Mesothelial cell of epicardium (in vitro differentiated cells): ENCODE data around the gene TUBG2. TPM values are rescaled to one million over a fixed set of nuclear protein-coding genes. Genes with fewer than 3 reads are reported as not detected.

Experiments used
- DNase-seq, 2 experiments: peaks; one replicate each; pipeline ENCODE4 v3.0.0; 2021; ENCODE audit warnings: low spot score in 2 of 2; ENCODE audit not compliant: unreplicated experiment in 2 of 2
- H3K27ac Mint-ChIP-seq: 2 replicates; pipeline ENCODE4 v1.8.0; 2021; ENCODE audit warnings: mixed read lengths
- H3K27me3 Mint-ChIP-seq: 2 replicates; pipeline ENCODE4 v1.8.0; 2021; ENCODE audit warnings: low read depth, mixed read lengths
- H3K36me3 Mint-ChIP-seq: 2 replicates; pipeline ENCODE4 v1.8.0; 2021; ENCODE audit warnings: mixed read lengths
- H3K4me1 Mint-ChIP-seq: 2 replicates; pipeline ENCODE4 v1.8.0; 2021; ENCODE audit warnings: mixed read lengths
- H3K4me3 Mint-ChIP-seq: 2 replicates; pipeline ENCODE4 v1.8.0; 2021; ENCODE audit warnings: mild to moderate bottlenecking, moderate library complexity, mixed read lengths
- H3K9me3 Mint-ChIP-seq: 2 replicates; pipeline ENCODE4 v1.8.0; 2021; ENCODE audit warnings: mixed read lengths
- microRNA-seq: library from miRNA; unstranded; fragments of <30 nt; microRNA quantifications from one replicate; pipeline ENCODE4 v1.2.0, GENCODE V29; 2021; ENCODE audit warnings: inconsistent platforms, mixed read lengths
- total RNA-seq: library from RNA; stranded (reverse); gene quantifications from 3 replicates; pipeline ENCODE4 v1.2.1, GENCODE V29; 2021
- TF ChIP-seq, protein P1 (sequence below): fragments of 200-600 bp; sonication (generic); IDR thresholded peaks from one replicate; pipeline ENCODE4 v1.5.0; 2021; ENCODE audit warnings: antibody characterized with exemption; ENCODE audit not compliant: unreplicated experiment

Gene TUBG2
- total RNA-seq, 1 donor from 2014 or later: 33.4 TPM

DNA sequence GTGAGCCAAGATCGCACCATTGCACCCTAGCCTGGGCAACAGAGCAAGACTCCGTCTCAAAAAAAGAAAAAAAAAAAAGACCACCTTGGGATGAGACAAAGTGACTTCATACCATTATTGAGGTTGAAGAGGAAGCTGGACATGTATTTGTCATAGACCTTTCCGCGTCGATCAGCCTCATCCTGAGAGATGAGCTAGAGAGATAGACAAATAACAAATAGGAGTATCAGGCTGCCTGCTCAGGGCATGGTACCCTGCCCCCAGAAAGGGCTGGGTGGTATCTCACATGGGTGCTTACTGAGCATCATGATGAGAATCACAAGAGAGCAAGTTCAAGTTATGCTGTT lies 45.4 kb downstream of the TUBG2 start:
- no peak for DNase-seq
- Mint-ChIP-seq H3K4me1 (peaks cover 2% of the 10 kb centered on the region), H3K4me3 (no peak overlapping the region), H3K27ac (no peak overlapping the region), H3K27me3 (no peaks in the 10 kb centered on the region), H3K9me3 (no peaks in the 10 kb centered on the region), H3K36me3 (peaks cover 40% of the 10 kb centered on the region)
- TF ChIP-seq, protein P1, sequence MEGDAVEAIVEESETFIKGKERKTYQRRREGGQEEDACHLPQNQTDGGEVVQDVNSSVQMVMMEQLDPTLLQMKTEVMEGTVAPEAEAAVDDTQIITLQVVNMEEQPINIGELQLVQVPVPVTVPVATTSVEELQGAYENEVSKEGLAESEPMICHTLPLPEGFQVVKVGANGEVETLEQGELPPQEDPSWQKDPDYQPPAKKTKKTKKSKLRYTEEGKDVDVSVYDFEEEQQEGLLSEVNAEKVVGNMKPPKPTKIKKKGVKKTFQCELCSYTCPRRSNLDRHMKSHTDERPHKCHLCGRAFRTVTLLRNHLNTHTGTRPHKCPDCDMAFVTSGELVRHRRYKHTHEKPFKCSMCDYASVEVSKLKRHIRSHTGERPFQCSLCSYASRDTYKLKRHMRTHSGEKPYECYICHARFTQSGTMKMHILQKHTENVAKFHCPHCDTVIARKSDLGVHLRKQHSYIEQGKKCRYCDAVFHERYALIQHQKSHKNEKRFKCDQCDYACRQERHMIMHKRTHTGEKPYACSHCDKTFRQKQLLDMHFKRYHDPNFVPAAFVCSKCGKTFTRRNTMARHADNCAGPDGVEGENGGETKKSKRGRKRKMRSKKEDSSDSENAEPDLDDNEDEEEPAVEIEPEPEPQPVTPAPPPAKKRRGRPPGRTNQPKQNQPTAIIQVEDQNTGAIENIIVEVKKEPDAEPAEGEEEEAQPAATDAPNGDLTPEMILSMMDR: no peak

DNA sequence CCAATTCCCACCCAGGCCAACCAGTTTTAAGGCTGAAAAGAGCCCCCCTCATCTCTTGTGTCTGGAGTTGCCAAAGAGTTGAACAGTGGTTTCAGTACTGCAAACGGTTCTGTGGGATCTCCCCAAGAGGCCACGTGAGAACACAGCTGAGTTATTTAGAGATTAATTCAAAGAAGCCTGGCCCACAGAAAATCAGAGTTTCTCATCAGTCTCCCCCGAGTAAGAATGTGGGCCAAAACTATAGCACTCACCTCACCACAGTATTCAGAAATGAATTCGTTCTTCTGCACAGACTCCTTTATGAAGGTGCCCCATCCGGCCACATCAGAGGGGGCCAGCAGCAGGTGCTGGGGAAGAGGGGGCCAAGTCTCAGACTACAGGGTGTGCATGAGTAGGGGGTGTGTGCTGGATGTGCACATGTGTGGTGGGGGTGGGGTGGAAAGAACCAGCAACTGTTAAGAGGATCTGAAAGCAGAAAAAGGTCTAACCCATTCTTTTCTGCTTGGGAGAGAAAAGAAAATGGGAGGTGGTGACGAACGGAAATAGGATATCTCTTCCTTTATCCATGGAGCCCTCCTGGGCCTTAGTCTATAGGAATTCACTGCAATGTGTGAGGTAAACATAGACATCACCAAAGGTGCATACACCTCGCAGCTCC lies 45.9 kb downstream of the TUBG2 start:
- no peaks in the 10 kb centered on the region for H3K4me1 Mint-ChIP-seq
- H3K27me3 Mint-ChIP-seq: no peaks in the 10 kb centered on the region
- TF ChIP-seq, protein P1: no peak
- H3K9me3 Mint-ChIP-seq: no peaks in the 10 kb centered on the region
- peaks cover 42% of the 10 kb centered on the region for H3K36me3 Mint-ChIP-seq
- no peak overlapping the region for H3K4me3 Mint-ChIP-seq
- no peak overlapping the region for H3K27ac Mint-ChIP-seq
- DNase-seq: no peak

DNA sequence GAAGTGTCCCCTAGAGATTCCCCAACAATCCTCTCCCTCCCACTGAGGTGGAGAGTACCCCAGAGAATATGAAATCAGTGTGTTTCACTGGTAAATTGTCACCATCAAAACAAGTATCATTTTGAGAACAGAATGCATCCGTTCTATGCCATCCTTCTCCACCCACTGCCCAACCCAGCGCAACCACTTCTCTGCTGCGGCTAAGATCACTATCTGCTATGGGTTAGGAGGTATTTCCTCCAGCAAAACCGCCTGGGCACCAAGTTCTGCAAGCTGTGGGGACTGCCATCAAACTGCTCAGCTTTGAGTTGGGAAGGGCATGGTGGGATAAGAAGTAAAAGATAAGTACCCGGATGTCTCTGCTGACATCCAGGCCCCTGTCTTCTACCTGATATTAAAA lies 47.6 kb downstream of the TUBG2 start:
- Mint-ChIP-seq H3K9me3 (no peaks in the 10 kb centered on the region), H3K27ac (no peak overlapping the region), H3K27me3 (no peaks in the 10 kb centered on the region), H3K36me3 (peaks cover 44% of the 10 kb centered on the region), H3K4me3 (no peak overlapping the region), H3K4me1 (no peaks in the 10 kb centered on the region)
- no peak for DNase-seq
- TF ChIP-seq, protein P1: no peak

DNA sequence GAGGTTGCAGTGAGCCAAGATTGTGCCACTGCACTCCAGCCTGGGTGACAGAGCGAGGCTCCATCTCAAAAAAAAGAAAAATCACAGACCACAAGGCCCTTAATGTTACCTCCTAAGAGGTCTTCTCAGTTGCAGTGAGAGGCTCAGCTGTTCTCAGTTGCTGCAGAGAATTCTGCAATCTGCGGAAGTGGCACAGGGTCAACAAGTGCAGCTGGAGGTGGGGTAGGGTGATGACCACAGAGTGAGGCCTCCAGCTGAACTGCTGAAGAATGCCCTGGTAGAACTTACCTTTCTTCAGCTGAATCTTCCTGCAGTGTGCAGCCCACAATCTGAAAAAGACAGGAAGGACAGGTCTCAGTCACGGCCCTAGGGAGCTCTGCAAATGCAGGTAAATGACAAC lies 49.5 kb downstream of the TUBG2 start:
- TF ChIP-seq, protein P1: no peak
- Mint-ChIP-seq H3K27me3 (no peaks in the 10 kb centered on the region), H3K4me3 (no peak overlapping the region), H3K27ac (no peak overlapping the region), H3K36me3 (peaks cover 49% of the 10 kb centered on the region), H3K9me3 (no peaks in the 10 kb centered on the region), H3K4me1 (no peaks in the 10 kb centered on the region)
- DNase-seq: no peak

DNA sequence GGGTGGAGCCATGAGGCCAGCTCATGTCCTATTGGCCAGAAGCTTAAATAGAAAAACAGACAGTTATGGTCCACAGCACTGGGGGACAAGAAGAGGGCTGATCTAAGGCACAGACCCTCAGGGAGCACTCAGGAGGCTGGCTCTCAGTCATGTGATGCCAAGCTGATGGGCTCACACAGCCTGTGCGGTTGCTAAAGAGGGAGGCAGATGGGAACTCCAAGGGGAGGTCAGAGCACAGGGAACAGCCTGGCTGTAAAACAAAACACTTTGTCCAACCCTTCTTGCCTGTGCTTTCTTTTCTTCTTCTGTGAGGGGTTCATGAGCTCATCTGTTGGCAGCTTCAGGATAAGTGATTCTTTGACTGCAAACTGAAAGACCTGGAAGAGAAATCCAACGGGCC lies 50.5 kb downstream of the TUBG2 start:
- H3K4me1 Mint-ChIP-seq: no peaks in the 10 kb centered on the region
- no peak overlapping the region for H3K27ac Mint-ChIP-seq
- no peaks in the 10 kb centered on the region for H3K9me3 Mint-ChIP-seq
- H3K36me3 Mint-ChIP-seq: peaks cover 47% of the 10 kb centered on the region
- TF ChIP-seq, protein P1: no peak
- no peaks in the 10 kb centered on the region for H3K27me3 Mint-ChIP-seq
- DNase-seq: no peak
- no peak overlapping the region for H3K4me3 Mint-ChIP-seq

Small RNAs within 50 kb of the gene (microRNA-seq; reads per million reads assigned to microRNA genes)
- 1.8 reads per million for gene MIR6780A

Other genes with a start within 250 kb of the TUBG2 start
- 53.3 to 54.3 TPM (median 53.9 TPM) in 3 replicates for gene CAVIN1, start 236.0 kb upstream of the TUBG2 start, total RNA-seq
- 60.4 to 65.6 TPM (median 65.6 TPM) in 3 replicates for gene ATP6V0A1, start 200.4 kb upstream of the TUBG2 start, total RNA-seq
- gene NAGLU, start 123.0 kb upstream of the TUBG2 start, total RNA-seq: 31.0 to 31.9 TPM (median 31.5 TPM) in 3 replicates
- 1.6 to 3.0 TPM (median 2.2 TPM) in 3 replicates for gene HSD17B1, start 106.4 kb upstream of the TUBG2 start, total RNA-seq
- 60.7 to 62.0 TPM (median 61.4 TPM) in 3 replicates for gene COASY, start 97.1 kb upstream of the TUBG2 start, total RNA-seq
- gene MLX, start 92.2 kb upstream of the TUBG2 start, total RNA-seq: 26.1 to 27.8 TPM (median 27.0 TPM) in 3 replicates
- gene PSMC3IP, start 81.6 kb upstream of the TUBG2 start, total RNA-seq: 8.3 to 9.8 TPM (median 9.7 TPM) in 3 replicates
- 77.7 to 79.1 TPM (median 77.8 TPM) in 3 replicates for gene RETREG3, start 49.9 kb upstream of the TUBG2 start, total RNA-seq
- 35.0 to 42.9 TPM (median 38.4 TPM) in 3 replicates for gene TUBG1, start 49.6 kb upstream of the TUBG2 start, total RNA-seq
- gene PLEKHH3, start 17.7 kb downstream of the TUBG2 start, total RNA-seq: 35.9 to 38.2 TPM (median 37.8 TPM) in 3 replicates
- gene CCR10, start 22.6 kb downstream of the TUBG2 start, total RNA-seq: 2.0 to 2.3 TPM (median 2.1 TPM) in 3 replicates
- 20.5 to 23.1 TPM (median 20.9 TPM) in 3 replicates for gene CNTNAP1, start 23.2 kb downstream of the TUBG2 start, total RNA-seq
- gene EZH1, start 85.8 kb downstream of the TUBG2 start, total RNA-seq: 38.4 to 45.1 TPM (median 42.5 TPM) in 3 replicates
- 19.5 to 22.3 TPM (median 21.6 TPM) in 3 replicates for gene RAMP2, start 101.9 kb downstream of the TUBG2 start, total RNA-seq
- 59.4 to 65.0 TPM (median 64.9 TPM) in 3 replicates for gene VPS25, start 114.2 kb downstream of the TUBG2 start, total RNA-seq
- gene WNK4, start 121.3 kb downstream of the TUBG2 start, total RNA-seq: 1.3 to 1.8 TPM (median 1.7 TPM) in 3 replicates
- gene COA3, start 139.4 kb downstream of the TUBG2 start, total RNA-seq: 52.4 to 57.4 TPM (median 54.3 TPM) in 3 replicates
- gene CNTD1, start 139.6 kb downstream of the TUBG2 start, total RNA-seq: 0.09 to 0.14 TPM in 2 of 3 replicates, not detected in the other
- gene BECN1, start 165.0 kb downstream of the TUBG2 start, total RNA-seq: 54.5 to 55.8 TPM (median 55.2 TPM) in 3 replicates
- gene PSME3, start 174.1 kb downstream of the TUBG2 start, total RNA-seq: 88.7 to 92.8 TPM (median 92.0 TPM) in 3 replicates
- gene AOC2, start 185.3 kb downstream of the TUBG2 start, total RNA-seq: 3.0 to 3.8 TPM (median 3.4 TPM) in 3 replicates
- gene AOC3, start 191.9 kb downstream of the TUBG2 start, total RNA-seq: 1.5 to 2.3 TPM (median 1.9 TPM) in 3 replicates
- not detected in 3 replicates for gene G6PC1, start 241.5 kb downstream of the TUBG2 start, total RNA-seq